ENCODE data around the gene RAB43. TPM values are rescaled to one million over a fixed set of nuclear protein-coding genes. Genes with fewer than 3 reads are reported as not detected.
"Not testable (repeated sequence)": the region's sequence is repeated elsewhere in the genome, so short reads cannot be mapped to it uniquely, and the experiment has no call there.

RAB43 gene
- total RNA-seq, 4 donors from 2014 or later: 7.5 to 18.4 (median 17.6) TPM

- 50% methylated on average over 1 of the region's 1 CpG for WGBS
- Histone ChIP-seq H3K4me3 (no peak overlapping the region), H3K4me1 (no peaks in the 10 kb centered on the region), H3K36me3 (peaks cover 59 to 94% (median 84%) of the 10 kb centered on the region in 4 donors), H3K27me3 (no peaks in the 10 kb centered on the region), H3K27ac (replicated peaks in 1 of 4) (no peak overlapping the region), H3K9me3 (no peaks in the 10 kb centered on the region)
- intact Hi-C loops (cut with DNase I): no loop called here
- TF ChIP-seq POLR2AphosphoS5 (IDR thresholded peaks at IDR 0.05) (no peak), EP300 (IDR thresholded peaks at IDR 0.05) (no peak), POLR2A (IDR thresholded peaks at IDR 0.05; ENCODE audit: low read depth) (no peak), CTCF (IDR thresholded peaks at IDR 0.05) (no peak)
- no peak for DNase-seq (ENCODE audit: extremely low spot score)
These were observed 18.3 kb upstream of the RAB43 start for GRCh38 chr3:129139911-129140310.

- H3K4me3 ChIP-seq; H3K27ac ChIP-seq (replicated peaks in 1 of 4); H3K9me3 ChIP-seq; intact Hi-C loops (cut with DNase I); H3K4me1 ChIP-seq; DNase-seq (ENCODE audit: extremely low spot score); H3K27me3 ChIP-seq: not testable (repeated sequence)
- WGBS: 92% methylated on average over 10 of the region's 10 CpGs
- H3K36me3 ChIP-seq: peaks cover 77 to 100% (median 95%) of the 10 kb centered on the region in 4 donors
These were observed 14.7 kb upstream of the RAB43 start for GRCh38 chr3:129136275-129136674.

- TF ChIP-seq EP300 (IDR thresholded peaks at IDR 0.05) (no peak), POLR2A (IDR thresholded peaks at IDR 0.05; ENCODE audit: low read depth) (no peak), CTCF (IDR thresholded peaks at IDR 0.05) (no peak), POLR2AphosphoS5 (IDR thresholded peaks at IDR 0.05) (no peak)
These were observed 10.7 kb upstream of the RAB43 start for GRCh38 chr3:129132097-129132866.

GRCh38 chr3:129131465-129132088 lies 10.0 kb upstream of the RAB43 start:
- no peak overlapping the region for H3K4me3 ChIP-seq
- TF ChIP-seq POLR2AphosphoS5 (IDR thresholded peaks at IDR 0.05) (no peak), EP300 (IDR thresholded peaks at IDR 0.05) (no peak), CTCF (IDR thresholded peaks at IDR 0.05) (no peak), POLR2A (IDR thresholded peaks at IDR 0.05; ENCODE audit: low read depth) (no peak)
- DNase-seq (ENCODE audit: extremely low spot score): no peak
- H3K9me3 ChIP-seq: no peaks in the 10 kb centered on the region
- no peaks in the 10 kb centered on the region for H3K27me3 ChIP-seq
- 86% methylated on average over 2 of the region's 2 CpGs for WGBS
- no peak overlapping the region for H3K27ac ChIP-seq (replicated peaks in 1 of 4)
- H3K36me3 ChIP-seq: peaks cover 72 to 99% (median 98%) of the 10 kb centered on the region in 4 donors
- H3K4me1 ChIP-seq: no peaks in the 10 kb centered on the region
- intact Hi-C loops (cut with DNase I): no loop called here

More at GRCh38 chr3:129132097-129132866, 10.7 kb upstream of the RAB43 start:
- Histone ChIP-seq H3K27me3 (no peaks in the 10 kb centered on the region), H3K27ac (replicated peaks in 1 of 4) (no peak overlapping the region), H3K4me1 (no peaks in the 10 kb centered on the region), H3K9me3 (no peaks in the 10 kb centered on the region), H3K36me3 (peaks cover 77 to 100% (median 98%) of the 10 kb centered on the region in 4 donors), H3K4me3 (no peak overlapping the region)
- intact Hi-C loops (cut with DNase I): no loop called here
- WGBS: 88% methylated on average over 5 of the region's 5 CpGs
- DNase-seq (ENCODE audit: extremely low spot score): no peak

GRCh38 chr3:129130291-129130813 lies 8.7 kb upstream of the RAB43 start:
- no peak for DNase-seq (ENCODE audit: extremely low spot score)
- H3K27ac ChIP-seq (replicated peaks in 1 of 4): no peak overlapping the region
- 91% methylated on average over 12 of the region's 13 CpGs for WGBS
- no peaks in the 10 kb centered on the region for H3K27me3 ChIP-seq
- H3K36me3 ChIP-seq: peaks cover 65 to 87% (median 86%) of the 10 kb centered on the region in 4 donors
- no peak for TF ChIP-seq CTCF (IDR thresholded peaks at IDR 0.05)
- TF ChIP-seq EP300 (IDR thresholded peaks at IDR 0.05): no peak
- no peak for TF ChIP-seq POLR2AphosphoS5 (IDR thresholded peaks at IDR 0.05)
- no peak for TF ChIP-seq POLR2A (IDR thresholded peaks at IDR 0.05; ENCODE audit: low read depth)
- no peaks in the 10 kb centered on the region for H3K4me1 ChIP-seq
- intact Hi-C loops (cut with DNase I): no loop called here
- no peaks in the 10 kb centered on the region for H3K9me3 ChIP-seq
- no peak overlapping the region for H3K4me3 ChIP-seq
